Heart right ventricle (tissue), 16 donors: ENCODE measurements around the gene DYRK4. TPM values are rescaled to one million over a fixed set of nuclear protein-coding genes. Genes with fewer than 3 reads are reported as not detected.

ENCODE experiments used
- ATAC-seq, 8 donors: fragments of 200-7000 bp; cut with Tn5 transposase; one replicate each; pipeline ENCODE4 v1.9.1; 2020; ENCODE audit warnings: mild to moderate bottlenecking in 8 of 8, moderate library complexity in 8 of 8, moderate number of reproducible peaks in 1 of 8
- DNase-seq, 2 donors: peaks; one replicate each; pipeline ENCODE4 v3.0.0-alpha.2; 2020
- H3K27ac ChIP-seq, 10 donors: fragments of 200-600 bp; sonication (generic) in 2 of 10; one replicate each; pipeline versions ENCODE4 v1.5.0 to v1.8.0; 2020 to 2022; ENCODE audit warnings: mild to moderate bottlenecking in 3 of 10
- H3K27me3 ChIP-seq, 7 donors: fragments of 200-600 bp; one replicate each; pipeline ENCODE4 v1.8.0; 2021 to 2022; ENCODE audit warnings: mild to moderate bottlenecking in 2 of 7
- H3K36me3 ChIP-seq, 9 donors: fragments of 200-600 bp; sonication (generic) in 1 of 9; one replicate each; pipeline versions ENCODE4 v1.5.0 to v1.8.0; 2020 to 2022; ENCODE audit warnings: mild to moderate bottlenecking in 2 of 9
- H3K4me1 ChIP-seq, 9 donors: fragments of 200-600 bp; sonication (generic) in 1 of 9; one replicate each; pipeline versions ENCODE4 v1.5.0 to v1.8.0; 2020 to 2022; ENCODE audit warnings: mild to moderate bottlenecking in 4 of 9
- H3K4me3 ChIP-seq, 10 donors: fragments of 200-600 bp; sonication (generic) in 2 of 10; one replicate each; pipeline versions ENCODE4 v1.5.0 to v1.8.0; 2020 to 2022; ENCODE audit warnings: mild to moderate bottlenecking in 7 of 10, moderate library complexity in 2 of 10
- H3K9me3 ChIP-seq, 11 donors: fragments of 200-600 bp in 10 of 11; sonication (generic) in 2 of 11; one replicate each; pipeline versions ENCODE4 v1.5.0 to v1.8.0; 2013 to 2022; ENCODE audit warnings: mild to moderate bottlenecking in 2 of 11, control low read depth in 1 of 11, moderate library complexity in 1 of 11
- WGBS, 2 donors: extraction: QIAGEN DNeasy Blood & Tissue Kit; methylation state at CpG; one replicate each; pipeline ENCODE4 v1.1.7; 2013; ENCODE audit warnings: inconsistent platforms in 1 of 2; 5-methylcytosine and 5-hydroxymethylcytosine counted together
- intact Hi-C, 10 donors: fragments of 100-400 bp; cut with DNase I; formaldehyde crosslinking; loops; one replicate each; pipeline versions ENCODE4 v1.11.1 to v1.14.2; 2022
- polyA plus RNA-seq, 2 donors: library from polyadenylated mRNA; stranded (reverse); fragments of 200-250 nt; gene quantifications; one replicate each; pipeline ENCODE4 v1.2.3, GENCODE V29; 2013
- total RNA-seq, 10 donors: library from RNA; stranded (reverse); fragmentation: NEBNext Ultra II Directional in 3 of 10; extraction: Animal tissue kit (Norgen Biotek cat#: 25700) in 3 of 10; gene quantifications; one replicate each; pipeline versions ENCODE4 v1.2.1 to v1.2.4, GENCODE V29; 2021 to 2023
- TF ChIP-seq, protein P1 (sequence below), 9 donors: fragments of 200-600 bp; sonication (generic) in 2 of 9; IDR thresholded peaks; one replicate each; pipeline versions ENCODE4 v1.5.0 to v1.8.0; 2021 to 2022; ENCODE audit warnings: antibody characterized with exemption in 9 of 9, mild to moderate bottlenecking in 5 of 9, moderate library complexity in 1 of 9
- donor health status: Arrhythmogenic right ventricular cardiomyopathy.
- donor health status: ischemic (EF 13 %, LVEDD 7.1; RV severe dilation, severe dysfunction).
- donor health status: healthy with polysubstance abuse.
- donor health status: DM: no; HTN: yes; CAD: no.
- donor health status: DM: no; HTN: no; CAD: no.
- donor health status: ischemic (EF 25% LVEDD 6.9; RV normal size, moderate dysfunction).
- donor health status: ischemic (EF 25% LVEDD 5.7; RV mildly dilated, moderate dysfunction).
- donor health status: healthy.
- donor health status: DM: yes; HTN: yes; CAD: no.
- donor health status: Ischemic cardiomyopathy.
- donor health status: ischemic (EF 35%, LVEDD 5.7; RV mildly dilated, moderate dysfunction).
- donor health status: nonischemic (EF 11% LVEDD 7.7; RV severe dilation, severe dysfunction).
- donor health status: DM: yes; HTN: yes; CAD: no.
- donor health status: PGD.
- donor health status: ischemic (EF 29% LVEDD 5.4; RV normal size, mild dysfunction).
- donor health status: nonischemic (EF 23%, LVEDD 6.1; RV moderate dilation, normal function).

DYRK4 gene
- total and polyA plus RNA-seq, 12 donors: 21.2 to 64.5 (median 29.8) TPM

DNA sequence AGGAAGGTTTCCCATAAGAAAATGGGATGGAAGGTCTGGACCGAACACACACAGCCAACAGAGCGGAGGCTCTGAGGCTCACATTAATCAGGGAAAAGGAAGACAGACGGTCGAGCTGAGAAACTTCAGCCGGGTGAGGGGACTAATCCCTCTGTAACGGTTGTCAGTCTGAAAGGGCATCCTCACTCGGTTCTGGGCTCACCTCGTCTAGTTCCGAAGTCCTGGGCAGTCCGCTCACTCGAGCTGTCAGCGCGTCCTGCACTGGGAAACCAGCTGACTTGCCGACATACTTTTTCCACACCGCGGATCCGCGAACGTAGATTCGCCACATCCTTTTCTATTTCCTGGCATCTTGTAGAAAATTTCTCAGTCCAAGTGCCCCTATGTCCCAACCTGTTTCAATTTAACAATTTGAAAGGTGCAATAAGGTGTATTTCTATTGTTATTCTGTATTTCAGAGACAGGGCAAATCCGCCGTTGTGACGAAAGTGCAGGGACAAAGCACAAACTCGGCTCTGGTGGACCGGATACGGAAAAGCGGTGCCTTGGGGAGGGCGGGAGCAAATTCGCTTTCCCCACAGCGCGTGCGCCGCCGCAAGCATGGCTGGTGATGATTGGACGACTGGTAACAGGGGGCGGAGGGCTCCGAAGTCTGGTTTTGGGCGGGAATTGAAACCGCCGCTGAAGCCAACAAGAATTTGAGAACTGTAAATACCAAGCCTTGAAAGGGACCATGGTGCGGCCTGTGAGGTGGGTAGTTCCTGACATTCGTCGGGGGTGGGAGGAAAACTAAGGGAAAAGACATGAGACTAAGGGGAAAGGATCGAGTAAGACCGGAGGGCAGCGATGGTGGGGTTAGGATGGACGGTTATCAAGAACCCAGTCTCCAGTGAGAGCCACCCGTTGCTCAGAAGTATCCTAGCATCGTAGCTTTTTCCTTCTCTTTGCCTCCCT is 23.5 kb upstream of the DYRK4 start, which contains the start of gene RAD51AP1:
TSS of gene RAD51AP1 (plus strand) at position 684 of the 954 bp plus-strand sequence. CDS start at position 734, 50 bp downstream.
- Histone ChIP-seq H3K4me3 (peak within 1 kb of the TSS; percentile 61 to 92 (median 72)), H3K36me3 (peaks cover 0 to 33% (median 5%) of the 10 kb centered on the region in 9 donors), H3K27ac (peak within 1 kb of the TSS; percentile 90 to 99 (median 93)), H3K27me3 (no peaks in the 10 kb centered on the region), H3K9me3 (no peaks in the 10 kb centered on the region), H3K4me1 (peaks cover 3 to 32% (median 18%) of the 10 kb centered on the region in 9 donors)
- ATAC-seq (peak; percentile 100), DNase-seq (peak; percentile 94 to 95)
- intact Hi-C loops: loop anchor here in 2 of 10 donors (5.0 to 10.0 kb wide), 3 partner anchors 116 to 544 kb away; partner anchors contain the start of gene TIGAR (in 1 of the 2)
- TF ChIP-seq, protein P1, sequence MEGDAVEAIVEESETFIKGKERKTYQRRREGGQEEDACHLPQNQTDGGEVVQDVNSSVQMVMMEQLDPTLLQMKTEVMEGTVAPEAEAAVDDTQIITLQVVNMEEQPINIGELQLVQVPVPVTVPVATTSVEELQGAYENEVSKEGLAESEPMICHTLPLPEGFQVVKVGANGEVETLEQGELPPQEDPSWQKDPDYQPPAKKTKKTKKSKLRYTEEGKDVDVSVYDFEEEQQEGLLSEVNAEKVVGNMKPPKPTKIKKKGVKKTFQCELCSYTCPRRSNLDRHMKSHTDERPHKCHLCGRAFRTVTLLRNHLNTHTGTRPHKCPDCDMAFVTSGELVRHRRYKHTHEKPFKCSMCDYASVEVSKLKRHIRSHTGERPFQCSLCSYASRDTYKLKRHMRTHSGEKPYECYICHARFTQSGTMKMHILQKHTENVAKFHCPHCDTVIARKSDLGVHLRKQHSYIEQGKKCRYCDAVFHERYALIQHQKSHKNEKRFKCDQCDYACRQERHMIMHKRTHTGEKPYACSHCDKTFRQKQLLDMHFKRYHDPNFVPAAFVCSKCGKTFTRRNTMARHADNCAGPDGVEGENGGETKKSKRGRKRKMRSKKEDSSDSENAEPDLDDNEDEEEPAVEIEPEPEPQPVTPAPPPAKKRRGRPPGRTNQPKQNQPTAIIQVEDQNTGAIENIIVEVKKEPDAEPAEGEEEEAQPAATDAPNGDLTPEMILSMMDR (IDR thresholded peaks at IDR 0.05): no peak
- WGBS, 2 donors: 0 to 1% methylated on average over 49 of the region's 49 CpGs

DNA sequence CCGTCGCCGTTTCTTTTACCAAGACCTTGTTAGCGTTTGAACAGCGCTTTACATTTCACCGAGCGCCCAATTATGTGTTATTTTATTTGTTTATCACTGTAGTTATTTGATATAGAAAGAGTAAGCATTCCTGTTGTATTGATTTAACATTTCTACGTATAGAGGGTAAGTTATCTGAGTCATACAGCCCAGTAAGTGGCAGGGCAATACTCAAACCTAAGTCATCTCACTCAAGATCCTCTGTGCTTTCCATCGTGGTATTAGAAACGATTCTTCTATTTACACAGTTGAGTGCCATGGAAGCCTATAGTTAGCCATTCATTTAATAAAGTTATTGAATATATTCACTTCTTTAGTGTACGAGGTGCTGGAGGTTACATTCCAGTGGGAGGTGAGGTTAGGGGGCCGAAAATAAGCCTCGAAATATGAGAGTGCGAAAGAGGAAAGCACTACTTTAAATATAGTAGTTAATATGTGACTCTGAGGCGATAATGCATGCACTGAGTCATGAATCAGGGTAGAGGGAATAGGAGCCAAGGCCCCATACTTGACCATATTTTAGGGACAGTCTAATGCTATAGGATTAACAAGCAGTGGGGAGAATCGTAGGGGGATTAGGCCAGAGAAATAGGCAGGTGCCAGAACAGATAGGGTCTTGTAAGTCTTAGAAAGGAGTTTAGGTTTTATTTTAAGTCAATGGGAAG is 22.7 kb upstream of the DYRK4 start:
- peak overlapping the region in 1 of 10 donors; percentile 97 for H3K27ac ChIP-seq

DNA sequence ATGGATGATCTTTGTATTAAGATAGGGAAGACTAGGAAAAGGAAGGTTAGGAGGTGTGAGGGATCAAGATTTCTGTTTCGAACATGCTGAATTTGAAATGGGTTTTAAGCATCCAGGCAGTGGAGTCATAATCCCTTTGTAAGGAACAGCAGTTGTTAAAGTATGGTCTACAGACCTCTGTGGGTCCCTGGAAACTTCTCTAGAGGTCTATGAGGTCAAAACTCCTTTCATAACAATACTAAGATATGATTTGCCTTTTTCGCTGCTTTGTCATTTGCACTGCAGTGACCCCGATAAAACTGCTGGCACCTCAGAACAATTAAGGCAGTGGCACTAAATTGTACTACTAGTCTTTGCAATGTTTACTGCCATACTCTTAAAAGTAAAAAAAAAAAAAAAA is 21.8 kb upstream of the DYRK4 start:
- Histone ChIP-seq H3K4me3 (peak overlapping the region in 1 of 10 donors; percentile 88), H3K4me1 (peaks cover 3 to 32% (median 18%) of the 10 kb centered on the region in 9 donors), H3K9me3 (no peaks in the 10 kb centered on the region), H3K27me3 (no peaks in the 10 kb centered on the region), H3K36me3 (peaks cover 0 to 30% (median 0%) of the 10 kb centered on the region in 9 donors), H3K27ac (no peak overlapping the region)
- TF ChIP-seq, protein P1 (IDR thresholded peaks at IDR 0.05): no peak
- DNase-seq (no peak), ATAC-seq (no peak)
- WGBS, 2 donors: 80 to 93% methylated on average over 3 of the region's 3 CpGs
- intact Hi-C loops: no loop called here

More for the DNA sequence above, 22.7 kb upstream of the DYRK4 start:
- Histone ChIP-seq H3K4me3 (peak overlapping the region; percentile 61 to 92 (median 72)), H3K9me3 (no peaks in the 10 kb centered on the region), H3K27me3 (no peaks in the 10 kb centered on the region), H3K4me1 (peaks cover 3 to 32% (median 18%) of the 10 kb centered on the region in 9 donors), H3K36me3 (peaks cover 0 to 32% (median 0%) of the 10 kb centered on the region in 9 donors)
- 10 to 13% methylated on average over 16 of the region's 16 CpGs for WGBS, 2 donors
- intact Hi-C loops: loop anchor here in 2 of 10 donors (5.0 to 10.0 kb wide), 3 partner anchors 115 to 545 kb away; partner anchors contain the start of gene TIGAR (in 1 of the 2)
- no peak for ATAC-seq
- TF ChIP-seq, protein P1 (IDR thresholded peaks at IDR 0.05): no peak
- DNase-seq: no peak

DNA sequence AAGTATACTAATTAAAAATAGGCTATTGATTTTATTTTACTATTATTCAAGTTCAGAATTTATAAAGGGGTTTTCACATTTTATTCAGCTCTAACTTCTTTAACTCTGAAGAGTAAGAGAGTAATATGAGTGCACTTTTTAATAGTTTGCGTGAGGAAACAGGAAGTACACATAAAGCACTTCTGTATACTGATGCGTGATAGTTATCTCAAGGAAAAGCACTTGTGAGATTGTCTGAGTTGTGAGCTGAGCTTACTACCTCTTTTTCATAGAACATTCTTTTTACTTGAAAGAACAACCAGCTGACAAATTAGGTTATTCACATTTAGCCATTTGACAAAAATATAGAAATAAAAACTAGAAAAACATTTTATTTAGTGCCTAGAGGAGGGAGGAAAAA is 21.4 kb upstream of the DYRK4 start:
- ATAC-seq (no peak), DNase-seq (no peak)
- TF ChIP-seq, protein P1 (IDR thresholded peaks at IDR 0.05): no peak
- no peaks in the 10 kb centered on the region for H3K9me3 ChIP-seq
- 65 to 71% methylated on average over 2 of the region's 2 CpGs for WGBS, 2 donors
- peaks cover 0 to 30% (median 0%) of the 10 kb centered on the region in 9 donors for H3K36me3 ChIP-seq
- peaks cover 3 to 32% (median 18%) of the 10 kb centered on the region in 9 donors for H3K4me1 ChIP-seq
- no peak overlapping the region for H3K27ac ChIP-seq
- intact Hi-C loops: no loop called here
- H3K4me3 ChIP-seq: no peak overlapping the region
- H3K27me3 ChIP-seq: no peaks in the 10 kb centered on the region
